ENCODE measurements around the gene DYNC2LI1.

The DYNC2LI1 gene

DNA sequence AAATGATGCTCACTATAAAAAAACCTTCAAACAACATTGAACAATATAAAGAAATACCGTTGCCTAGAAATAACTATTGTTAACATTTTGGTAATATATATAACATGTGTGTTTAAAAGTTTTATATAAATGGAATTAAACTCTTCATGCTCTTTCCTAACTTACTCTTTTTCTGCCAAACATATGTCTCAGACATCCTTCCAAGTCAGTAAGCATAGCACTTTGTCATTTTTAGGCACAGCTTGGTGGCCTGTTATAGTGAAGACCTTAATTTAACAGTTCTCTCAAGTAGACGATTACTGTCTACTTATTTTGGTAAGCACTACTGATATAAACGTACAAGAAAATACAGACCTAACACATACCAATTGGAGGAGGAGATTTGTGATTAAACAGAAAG, 40.9 kb downstream of the DYNC2LI1 start:
- no peak for DNase-seq (ENCODE audit: low read depth in 2 of 2)

DNA sequence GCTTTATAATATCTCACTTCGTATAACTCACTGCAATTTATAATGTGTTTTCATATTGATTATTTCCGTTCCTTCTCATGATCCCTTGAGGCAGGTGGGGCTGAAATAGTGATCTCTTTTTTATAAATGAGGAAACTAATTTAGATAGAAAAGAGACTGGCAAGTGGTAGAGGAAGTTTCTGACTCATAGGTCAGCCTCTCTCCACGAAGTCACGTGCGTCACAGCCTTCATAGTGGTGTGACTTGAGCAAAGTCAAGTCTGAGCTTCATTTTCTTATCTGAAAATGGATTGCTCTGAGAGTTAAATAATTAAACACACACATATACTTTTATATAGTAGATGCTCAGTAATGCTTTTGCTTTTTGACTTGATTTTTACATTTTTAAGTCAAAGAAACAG, 44.9 kb downstream of the DYNC2LI1 start:
- DNase-seq (ENCODE audit: low read depth in 2 of 2), result no peak

DNA sequence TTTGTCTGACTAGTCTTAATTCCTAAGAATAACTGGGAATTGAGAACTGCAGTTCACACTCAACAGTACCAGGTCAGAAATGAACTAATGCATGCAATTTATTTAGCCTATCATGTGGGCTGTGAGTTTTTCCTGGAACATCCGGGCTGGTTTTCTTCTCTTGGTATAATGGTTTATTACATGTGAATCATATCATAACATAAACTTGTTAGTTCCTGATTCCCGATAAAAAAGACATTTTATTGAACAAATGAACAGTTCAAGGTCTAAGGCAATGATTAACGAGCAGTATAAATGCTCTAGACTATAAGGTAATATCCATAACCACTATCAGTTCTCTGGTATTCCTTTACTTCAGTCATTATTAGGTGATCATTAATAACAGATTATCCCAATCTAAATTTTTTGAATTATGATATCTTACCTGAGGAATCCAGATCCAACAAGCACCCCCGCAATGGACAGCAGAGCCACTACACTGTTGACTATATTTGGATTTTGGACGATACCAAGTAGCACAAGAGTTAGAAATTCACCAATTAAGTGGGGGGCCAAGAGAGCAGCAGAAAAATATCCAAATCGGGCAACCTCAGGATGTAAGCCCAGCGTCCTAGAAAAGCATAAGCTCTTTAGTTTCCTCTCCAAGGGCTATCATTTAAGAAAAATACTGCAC, 45.8 kb downstream of the DYNC2LI1 start:
- no peak for DNase-seq (ENCODE audit: low read depth in 2 of 2)

DNA sequence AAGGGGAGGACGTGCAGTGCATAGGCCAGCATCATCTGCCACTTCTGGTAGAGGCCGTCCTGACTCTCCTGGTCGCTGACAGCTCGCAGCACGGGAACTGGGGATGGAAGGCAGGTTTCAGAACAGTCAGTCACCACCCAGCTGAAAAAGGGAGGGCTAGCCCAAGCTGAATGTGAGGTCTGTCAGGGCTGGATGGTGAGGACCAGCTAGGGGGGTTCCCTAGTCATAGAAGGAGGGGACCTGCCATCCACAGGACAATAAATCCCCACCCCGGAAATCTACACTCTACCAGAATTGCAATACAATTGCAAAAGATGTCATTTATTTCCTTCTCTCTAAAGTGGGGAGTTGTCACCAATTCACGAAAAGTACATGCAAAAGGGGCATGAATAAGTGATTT, 49.0 kb downstream of the DYNC2LI1 start:
- DNase-seq (ENCODE audit: low read depth in 2 of 2), result no peak

DNA sequence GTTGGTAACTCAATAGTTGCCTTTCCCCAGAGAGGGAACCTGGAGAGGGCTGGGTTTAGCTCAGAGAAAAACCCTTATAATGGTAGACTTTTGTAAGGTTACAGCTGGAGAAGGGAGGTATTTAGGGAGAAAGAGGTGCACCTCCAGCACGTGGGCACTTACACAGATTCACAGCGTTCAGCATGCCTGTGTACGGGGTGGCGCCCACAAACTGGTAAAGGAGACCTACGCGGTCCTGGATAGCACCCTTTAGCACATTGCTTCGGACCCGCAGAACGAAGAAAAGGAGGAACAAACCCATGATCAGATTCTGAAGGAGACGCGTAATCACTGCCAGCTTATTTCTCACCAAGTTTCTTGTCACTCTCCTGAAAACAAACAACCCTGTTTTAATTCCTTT, 49.9 kb downstream of the DYNC2LI1 start:
- DNase-seq (ENCODE audit: low read depth in 2 of 2), result no peak

DNA sequence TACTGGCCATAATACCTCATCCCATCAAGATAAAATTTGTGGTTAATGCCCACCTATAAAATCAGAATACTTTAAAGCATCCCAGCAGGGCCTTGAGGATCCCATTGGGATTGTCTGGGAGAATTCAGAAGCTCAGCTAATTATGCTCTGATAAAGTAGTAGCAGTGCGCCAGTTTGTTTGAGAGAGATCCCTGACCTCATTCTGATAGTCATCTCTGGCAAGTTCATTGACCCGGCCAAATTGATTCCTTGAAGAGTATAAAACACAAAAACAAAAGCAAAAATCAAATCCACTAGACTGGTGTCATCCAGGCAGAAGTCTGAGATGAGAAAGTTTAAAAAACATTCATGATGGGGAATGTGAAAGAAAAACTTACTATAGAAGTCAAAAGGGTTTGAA, 50.7 kb downstream of the DYNC2LI1 start:
- no peak for DNase-seq (ENCODE audit: low read depth in 2 of 2)

DNA sequence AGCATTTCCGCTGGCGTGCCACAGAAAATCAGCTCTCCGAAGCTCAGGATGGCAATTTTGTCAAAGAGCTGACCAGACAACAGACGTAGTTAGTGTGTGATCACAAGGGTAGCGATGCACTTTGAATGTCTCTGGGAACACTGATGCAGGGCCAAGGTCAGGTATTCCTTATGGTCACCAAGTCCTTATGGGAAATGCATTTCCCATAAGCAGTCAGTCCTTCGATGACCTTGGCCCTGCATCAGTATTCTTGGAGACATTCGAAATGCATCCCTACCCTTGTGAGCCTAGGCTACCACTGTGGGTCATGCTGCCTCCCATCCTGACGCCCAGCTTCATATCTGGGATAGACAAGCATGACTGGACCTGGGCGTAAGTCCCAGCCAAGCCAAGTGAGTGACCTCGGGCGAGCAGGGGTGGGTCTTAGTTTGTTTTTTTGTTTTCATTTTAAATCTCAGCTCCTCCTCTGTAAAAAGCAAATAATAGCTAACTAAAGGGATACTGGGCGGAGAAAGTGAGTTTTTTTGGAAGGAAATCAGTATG, 51.2 kb downstream of the DYNC2LI1 start:
- DNase-seq (ENCODE audit: low read depth in 2 of 2), result no peak

DNA sequence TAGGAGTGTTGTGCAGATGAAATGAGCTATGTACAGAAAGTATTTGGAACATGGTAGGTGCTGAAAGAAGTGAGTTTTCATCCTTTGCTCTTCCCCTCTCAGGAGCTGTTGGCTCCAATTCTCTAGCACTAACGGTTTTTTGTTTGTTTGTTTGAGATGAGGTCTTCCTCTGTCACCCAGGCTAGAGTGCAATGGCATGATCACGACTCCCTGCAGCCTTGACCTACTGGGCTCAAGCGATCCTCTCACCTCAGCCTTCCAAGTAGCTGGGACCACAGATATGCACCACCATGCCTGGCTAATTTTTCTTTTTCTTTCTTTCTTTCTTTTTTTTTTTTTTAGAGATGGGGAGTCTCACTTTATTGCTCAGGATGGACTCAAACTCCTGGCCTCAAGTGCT, 52.0 kb downstream of the DYNC2LI1 start:
- DNase-seq (ENCODE audit: low read depth in 2 of 2), result no peak

DNA sequence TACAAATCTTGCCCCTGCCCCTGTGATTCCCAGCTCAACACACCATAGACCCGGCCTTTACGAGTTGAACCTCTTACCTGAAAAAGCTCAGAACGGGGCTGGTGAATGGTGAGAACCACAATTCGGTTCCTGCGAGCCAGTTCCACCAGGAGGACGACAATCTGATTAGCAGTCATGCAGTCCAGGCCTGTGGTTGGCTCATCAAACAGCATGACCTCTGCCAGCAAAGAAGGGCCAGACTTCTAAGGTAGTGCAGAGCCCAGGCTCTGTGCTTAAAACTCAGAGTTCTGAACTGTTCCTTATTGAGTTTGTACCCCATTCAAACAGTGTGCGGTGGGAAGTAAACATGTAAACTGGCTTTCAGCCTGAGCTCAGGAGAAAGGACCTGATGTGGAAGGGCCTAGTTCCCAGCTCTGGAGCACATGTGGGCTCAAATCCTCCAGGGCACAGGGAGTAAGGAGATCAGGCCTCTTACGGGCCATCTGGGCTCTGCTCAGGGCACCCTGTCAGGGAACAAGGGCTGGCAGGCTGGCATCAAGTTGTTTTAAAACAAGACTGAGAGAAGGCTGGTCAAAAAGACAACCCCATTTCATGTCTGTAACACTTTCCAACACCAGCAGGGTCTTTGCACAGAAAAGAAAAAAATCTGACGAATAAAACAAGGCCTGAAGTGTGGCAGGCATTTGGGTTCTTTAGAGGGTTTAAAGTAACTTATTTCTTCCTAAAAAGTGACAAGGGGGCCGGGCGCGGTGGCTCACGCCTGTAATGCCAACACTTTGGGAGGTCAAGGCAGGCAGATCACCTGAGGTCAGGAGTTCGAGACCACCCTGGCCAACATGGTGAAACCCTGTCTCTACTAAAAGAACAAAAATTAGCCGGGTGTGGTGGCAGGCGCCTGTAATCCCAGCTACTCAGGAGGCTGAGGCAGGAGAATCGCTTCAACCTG, 52.7 kb downstream of the DYNC2LI1 start:
- no peak for DNase-seq (ENCODE audit: low read depth in 2 of 2)

DNA sequence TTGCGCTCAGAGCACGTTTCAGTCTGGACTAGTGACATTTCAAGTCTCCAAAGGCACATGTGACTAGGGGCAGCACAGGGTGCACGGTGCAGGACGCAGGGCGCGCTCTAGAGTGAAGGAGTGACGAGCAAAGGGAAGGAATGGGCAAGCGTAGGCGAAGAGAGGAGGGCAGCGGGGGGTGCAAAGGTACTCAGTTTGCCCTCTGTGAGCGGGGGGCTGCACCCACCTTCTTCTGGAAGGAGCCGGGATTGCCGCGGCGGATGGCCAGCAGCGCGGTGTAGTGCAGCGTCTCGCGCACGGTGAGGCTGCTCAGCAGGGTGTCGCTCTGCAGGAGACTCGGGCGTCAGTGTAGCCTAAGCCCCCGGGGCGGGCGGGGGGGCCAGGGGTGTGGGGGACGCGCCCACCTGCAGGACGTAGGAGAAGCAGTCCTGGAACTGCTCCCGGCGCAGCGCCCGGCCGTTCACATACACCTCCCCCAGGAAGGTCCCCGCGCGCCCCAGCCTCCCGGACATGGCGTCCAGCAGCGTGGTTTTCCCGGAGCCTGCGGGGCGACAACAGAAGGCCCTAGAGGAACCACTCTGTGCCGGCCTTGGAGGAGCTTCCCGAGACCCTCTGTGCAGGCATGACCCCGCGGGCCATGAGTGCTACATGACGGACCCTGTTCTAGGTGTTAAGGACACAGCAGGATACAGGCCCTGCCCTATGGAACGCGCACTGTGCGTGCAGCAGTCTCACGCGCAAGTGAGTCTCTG, 57.9 kb downstream of the DYNC2LI1 start:
- no peak for DNase-seq (ENCODE audit: low read depth in 2 of 2)

DNA sequence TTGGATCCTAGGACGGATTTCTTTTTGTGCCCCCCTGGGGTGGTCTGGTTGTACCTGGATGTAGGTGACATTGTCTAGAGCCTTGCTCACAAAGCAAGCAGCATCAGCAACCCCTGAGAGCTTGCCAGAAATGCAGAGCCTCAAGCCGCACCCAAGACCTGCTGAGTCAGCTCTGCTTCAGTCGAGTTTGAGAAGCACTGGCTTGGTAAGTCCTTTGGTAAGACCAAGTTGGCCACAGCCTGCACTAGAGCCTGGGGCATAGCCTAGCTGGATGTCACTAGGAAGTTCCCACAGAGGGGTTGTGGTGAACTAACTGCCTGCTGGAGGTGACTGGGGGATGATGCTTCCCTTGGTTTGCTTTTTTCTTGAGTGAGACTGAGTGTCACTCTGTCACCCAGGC, 58.6 kb downstream of the DYNC2LI1 start:
- no peak for DNase-seq (ENCODE audit: low read depth in 2 of 2)

DNA sequence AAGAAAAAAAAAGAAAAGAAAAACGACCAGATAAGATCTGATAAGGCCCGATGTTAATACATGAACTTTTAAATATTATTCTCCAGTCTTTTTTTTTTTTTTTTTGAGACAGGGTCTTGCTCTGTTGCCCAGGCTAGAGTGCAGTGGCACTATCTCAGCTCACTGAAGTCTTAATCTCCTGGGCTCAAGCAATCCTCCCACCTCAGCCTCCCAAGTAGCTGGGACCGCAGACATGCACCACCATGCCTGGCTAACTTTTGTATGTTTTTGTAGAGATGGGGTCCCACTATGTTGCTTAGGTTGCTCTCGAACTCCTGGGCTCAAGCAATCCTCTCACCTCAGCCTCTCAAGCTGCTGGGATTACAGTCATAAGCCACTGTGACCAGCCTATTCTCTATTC, 63.2 kb downstream of the DYNC2LI1 start:
- no peak for DNase-seq (ENCODE audit: low read depth in 2 of 2)

DNA sequence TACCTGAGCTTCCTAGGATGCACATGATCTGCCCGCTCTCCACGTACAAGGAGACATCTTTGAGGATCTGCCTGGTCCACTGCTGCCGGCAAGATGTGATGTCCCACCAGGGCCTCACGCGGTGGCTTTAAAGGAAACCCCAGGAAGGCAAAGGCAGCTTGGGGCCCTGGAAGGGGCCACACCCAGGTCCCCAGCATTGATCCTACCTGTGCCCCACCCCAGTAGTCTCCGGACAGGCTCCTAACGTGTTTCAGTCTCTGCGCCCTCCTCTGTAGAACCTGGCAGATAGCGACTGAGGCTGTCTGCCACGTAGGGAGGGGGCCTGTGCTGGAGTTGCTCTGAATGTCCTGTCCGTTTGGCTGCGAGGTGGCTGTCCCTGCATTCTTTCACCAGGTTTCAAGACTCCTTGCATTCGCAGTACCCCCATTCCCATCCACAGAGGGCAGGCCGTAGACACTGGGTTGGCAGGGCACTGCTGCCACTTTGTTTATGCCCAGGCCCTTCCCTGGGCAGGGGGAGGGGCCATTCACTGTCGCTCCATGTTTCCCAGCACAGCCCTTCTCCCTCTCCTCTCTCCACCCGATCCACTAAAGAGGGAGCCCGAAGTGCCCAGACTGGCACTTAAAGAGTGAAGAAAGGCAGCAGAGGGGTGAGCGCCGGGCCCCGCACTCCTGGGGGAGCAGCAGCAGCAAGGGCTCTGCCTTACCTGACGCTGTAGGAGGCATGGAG, 64.2 kb downstream of the DYNC2LI1 start:
- no peak for DNase-seq (ENCODE audit: low read depth in 2 of 2)

DNA sequence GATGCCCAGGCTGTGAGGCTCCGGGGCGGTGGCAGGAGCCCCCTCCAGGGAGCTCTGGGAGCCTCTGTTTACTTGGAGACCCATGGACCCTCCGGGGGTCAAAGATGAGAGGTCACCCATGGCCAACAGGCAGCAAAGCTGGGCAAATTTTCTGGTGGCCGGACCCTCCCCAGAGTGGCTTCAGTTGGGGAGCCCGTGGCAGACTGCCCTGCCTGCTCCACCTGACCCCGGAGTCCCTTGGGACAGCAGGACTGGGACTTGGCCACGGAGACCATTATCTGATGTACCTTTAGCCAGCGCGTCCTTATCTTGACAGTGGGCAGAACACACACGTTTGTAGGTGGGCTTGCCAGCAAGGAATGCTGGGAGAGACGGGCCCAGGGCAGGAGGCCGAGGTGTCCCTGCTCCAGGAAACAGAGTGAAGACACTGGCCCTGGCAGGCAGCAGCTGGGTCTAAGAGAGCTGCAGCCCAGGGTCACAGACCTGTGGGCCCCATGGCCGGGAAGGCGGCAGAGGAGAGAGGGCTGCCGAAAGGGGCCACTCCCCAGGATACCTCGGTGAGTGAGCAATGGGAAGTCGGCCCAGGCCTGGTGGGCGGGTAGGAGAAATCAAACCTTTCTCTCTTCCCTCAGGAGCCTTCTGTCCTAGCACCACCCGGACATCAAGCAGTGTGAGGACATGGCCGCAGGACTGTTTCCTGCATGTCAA, 64.9 kb downstream of the DYNC2LI1 start, which contains the start of the genes ABCG5 and ABCG8:
Gene ABCG5 (minus strand): TSS at position 280 of the 708 bp plus-strand sequence. CDS start 160 bp downstream, at position 120.
Gene ABCG8 (plus strand): TSS at position 412 of the 708 bp plus-strand sequence. CDS start 83 bp downstream, at position 495.
- no peak for DNase-seq (ENCODE audit: low read depth in 2 of 2)

DNA sequence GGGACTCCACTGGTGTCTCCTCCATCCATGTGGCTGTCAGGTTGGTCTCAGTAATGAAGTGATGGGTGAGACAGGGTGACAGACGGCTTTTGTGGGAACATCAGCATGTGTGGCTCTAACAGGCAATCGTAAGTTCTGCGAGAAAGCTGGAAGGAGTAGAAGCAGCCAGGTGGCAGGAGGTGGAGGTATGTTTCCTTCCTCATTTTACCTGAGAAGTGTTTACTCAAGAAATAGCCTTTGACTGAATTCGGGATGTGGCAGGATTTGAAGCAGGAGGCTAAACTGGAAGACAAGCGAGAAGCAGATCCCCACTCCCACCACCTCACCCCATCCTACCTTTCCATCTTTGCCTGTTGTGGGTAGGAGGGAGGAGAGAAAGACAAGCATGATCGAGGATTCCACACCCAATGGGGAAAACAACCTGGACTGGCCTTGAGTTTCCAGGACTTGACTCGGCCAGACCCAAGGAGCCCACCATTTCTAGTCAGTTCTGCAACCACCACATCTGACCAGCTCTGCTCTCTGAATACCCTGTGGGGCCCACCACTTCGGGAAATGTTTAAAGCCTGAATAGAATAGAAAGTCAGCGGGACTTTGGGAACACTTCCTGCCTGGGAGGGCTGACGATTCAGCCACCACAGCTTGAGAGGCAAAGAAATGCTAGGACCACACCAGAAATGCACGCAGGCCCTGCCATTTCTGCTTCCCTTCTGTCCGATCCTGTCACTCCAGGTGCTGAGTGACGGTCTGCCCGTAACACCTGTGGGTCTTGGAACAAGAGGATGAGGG, 66.1 kb downstream of the DYNC2LI1 start:
- no peak for DNase-seq (ENCODE audit: low read depth in 2 of 2)

DNA sequence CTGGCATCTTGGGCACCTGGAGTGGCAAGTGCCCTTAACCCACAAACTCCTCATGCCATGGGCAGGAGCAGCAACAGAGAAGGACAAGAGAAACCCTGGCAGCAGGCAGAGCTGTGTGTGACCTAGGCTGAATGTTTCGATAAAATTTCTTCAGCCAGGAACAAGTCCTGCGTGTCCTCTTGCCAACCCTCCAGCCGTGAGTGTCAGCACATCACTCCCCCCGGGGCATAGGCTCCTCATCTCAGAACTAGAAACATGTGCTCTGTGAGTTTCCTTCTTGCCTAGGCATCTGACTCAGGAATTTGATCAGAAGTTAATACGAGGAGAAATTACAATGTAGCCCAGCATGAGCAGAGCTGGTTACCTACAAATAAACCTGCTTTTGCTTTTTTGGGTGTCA, 67.1 kb downstream of the DYNC2LI1 start:
- no peak for DNase-seq (ENCODE audit: low read depth in 2 of 2)

DNA sequence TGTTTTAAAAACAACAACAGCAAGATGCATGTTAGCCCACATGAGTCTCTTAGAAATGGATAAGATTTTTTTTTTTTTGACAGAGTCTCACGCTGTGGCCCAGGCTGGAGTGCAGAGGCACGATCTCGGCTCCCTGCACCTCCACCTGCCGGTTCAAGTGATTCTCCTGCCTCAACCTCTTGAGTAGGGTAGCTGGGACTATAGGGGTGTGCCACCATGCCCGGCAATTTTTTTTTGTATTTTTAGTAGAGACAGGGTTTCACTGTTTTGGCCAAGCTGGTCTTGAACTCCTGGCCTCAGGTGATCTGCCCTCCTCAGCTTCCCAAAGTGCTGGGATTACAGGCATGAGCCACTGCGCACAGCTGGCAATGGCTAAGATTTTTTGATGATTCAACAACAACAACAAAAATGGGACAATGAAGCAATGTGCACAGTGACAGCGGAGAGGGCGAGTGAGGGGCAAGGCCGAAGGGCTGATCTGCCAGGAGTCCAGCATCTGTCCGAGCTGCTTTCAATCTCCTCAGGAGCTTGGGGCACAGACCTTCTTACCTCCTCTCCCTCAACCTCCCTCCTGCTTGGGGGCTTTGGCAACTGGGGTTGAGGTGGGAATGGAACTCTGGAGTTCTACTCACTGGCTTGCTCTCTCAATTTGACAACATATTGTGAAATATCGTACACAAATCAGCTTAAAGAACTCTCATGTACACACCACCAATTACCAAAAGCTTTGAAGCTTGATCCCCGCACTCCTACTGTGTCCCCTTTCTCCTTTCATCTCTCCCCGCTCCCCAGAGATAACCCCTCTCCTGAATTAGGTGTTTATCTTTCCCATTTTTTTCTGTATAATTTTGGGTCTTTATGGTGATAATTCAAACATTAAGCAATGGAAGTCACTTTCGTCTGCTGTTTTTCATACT, 68.4 kb downstream of the DYNC2LI1 start:
- DNase-seq (ENCODE audit: low read depth in 2 of 2), result no peak

DNA sequence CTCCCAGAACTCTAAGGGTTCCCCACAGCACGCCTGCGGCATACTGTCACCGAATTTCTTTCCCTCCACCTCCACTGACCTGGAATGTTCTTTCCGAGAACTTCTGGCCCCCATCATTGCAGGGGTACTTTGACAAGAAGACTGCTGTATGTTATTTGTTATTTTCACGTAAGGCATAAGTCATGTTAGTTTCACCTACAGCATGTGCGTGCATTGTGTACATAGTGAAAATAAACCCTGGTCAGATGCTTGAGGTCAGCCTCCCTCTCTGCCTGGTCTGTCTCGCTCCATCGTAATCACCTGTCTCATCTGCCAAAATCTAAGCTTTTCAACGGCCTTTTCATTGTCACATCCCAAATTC, 69.0 kb downstream of the DYNC2LI1 start:
- no peak for DNase-seq (ENCODE audit: low read depth in 2 of 2)

DNA sequence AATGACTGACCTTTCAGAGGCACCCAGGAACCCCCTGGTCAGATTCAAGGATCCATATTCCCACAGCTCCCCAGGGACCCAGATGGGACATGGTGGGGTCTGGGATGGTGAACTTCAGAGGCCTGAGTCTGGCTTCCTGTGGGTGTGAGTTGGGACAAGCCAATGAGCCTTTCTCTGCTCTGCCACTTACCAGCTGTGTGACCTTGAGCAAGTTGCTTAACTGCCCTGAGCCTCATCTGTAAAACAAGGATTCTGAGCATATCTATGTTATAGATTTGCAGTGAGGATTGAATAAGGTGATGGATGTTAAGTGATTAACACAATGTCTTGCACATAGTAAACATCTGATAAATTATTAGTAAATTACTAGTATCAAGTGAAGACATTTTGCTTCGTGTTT, 71.3 kb downstream of the DYNC2LI1 start:
- no peak for DNase-seq (ENCODE audit: low read depth in 2 of 2)

Data from stimulated activated CD8-positive, alpha-beta memory T cell treated with anti-CD3 and anti-CD28 coated beads, Interleukin-15, amount 100 ng/mL, for 4 hours (primary cell).